GM12878 (cell line): ENCODE measurements around the gene PSMC3IP. TPM values are rescaled to one million over a fixed set of nuclear protein-coding genes. Genes with fewer than 3 reads are reported as not detected.

ENCODE experiments used
- CHD2 ChIP-seq: IDR thresholded peaks from 2 replicates; pipeline ENCODE4 v1.6.1; 2011; ENCODE audit warnings: low read depth, low read length, improper control_type of control experiment, borderline replicate concordance
- CHD4 ChIP-seq: fragments of 200-600 bp; sonication (generic); IDR thresholded peaks from 2 replicates; pipeline ENCODE4 v1.6.1; 2016; ENCODE audit warnings: mild to moderate bottlenecking
- E2F4 ChIP-seq: IDR thresholded peaks from 2 replicates; pipeline ENCODE4 v1.6.1; 2012; ENCODE audit warnings: low read depth, low read length, improper control_type of control experiment
- IKZF2 ChIP-seq, 2 experiments: fragments of 450-650 bp; IDR thresholded peaks; 2 replicates each; pipeline ENCODE4 v1.6.1; 2017; ENCODE audit warnings: mild to moderate bottlenecking in 2 of 2, moderate library complexity in 2 of 2
- PAX8 ChIP-seq: fragments of 450-650 bp; IDR thresholded peaks from 2 replicates; pipeline ENCODE4 v1.6.1; 2017; ENCODE audit warnings: mild to moderate bottlenecking, moderate library complexity
- POLR2A ChIP-seq: IDR thresholded peaks from 2 replicates; pipeline ENCODE4 v1.6.1; 2011; ENCODE audit warnings: low read depth, mild to moderate bottlenecking, low read length
- RAD21 ChIP-seq: IDR thresholded peaks from 2 replicates; pipeline ENCODE4 v1.6.1; 2011; ENCODE audit warnings: mild to moderate bottlenecking, low read depth, low read length, moderate library complexity; ENCODE audit not compliant: insufficient read depth
- TARDBP ChIP-seq: IDR thresholded peaks from 2 replicates; pipeline ENCODE4 v1.6.1; 2016; ENCODE audit warnings: borderline replicate concordance
- TCF12 ChIP-seq: IDR thresholded peaks from 2 replicates; pipeline ENCODE4 v1.6.1; 2011; ENCODE audit warnings: low read depth, mild to moderate bottlenecking, low read length
- polyA plus RNA-seq, 11 experiments: library from polyadenylated mRNA; depleted of rRNA in 4 of 11; unstranded in 6 of 11; stranded (reverse) in 5 of 11; fragments of >200 nt; fragmentation: Nextera tagmentation in 4 of 11; fragmentation: Illumina TruSeq in 1 of 11; extraction: Ambion mirVana in 4 of 11; extraction: Trizol in 1 of 11; gene quantifications; 1 replicate in 1 of 11; 2 replicates in 10 of 11; pipeline versions ENCODE4 v1.2.1 to v1.2.3, GENCODE V29; 2011 to 2016; ENCODE audit warnings: inconsistent platforms in 2 of 11, missing spikeins in 2 of 11, low read depth in 1 of 11
- total RNA-seq, 4 experiments: library from RNA; depleted of rRNA in 3 of 4; stranded (reverse); fragments of >200 nt in 3 of 4; fragmentation: Illumina TruSeq in 1 of 4; extraction: Trizol in 1 of 4; gene quantifications; 2 replicates each; pipeline versions ENCODE4 v1.2.1 to v1.2.3, GENCODE V29; 2013 to 2021
- TF ChIP-seq, protein P1 (sequence below): IDR thresholded peaks from 2 replicates; pipeline ENCODE4 v1.6.1; 2011; ENCODE audit warnings: mild to moderate bottlenecking, low read depth, low read length, moderate library complexity; ENCODE audit not compliant: insufficient replicate concordance
- TF ChIP-seq, protein P2 (sequence below): fragments of 450-650 bp; IDR thresholded peaks from 2 replicates; pipeline ENCODE4 v1.6.1; 2017; ENCODE audit warnings: mild to moderate bottlenecking, moderate library complexity

Gene PSMC3IP
- total and polyA plus RNA-seq, 10 of the 15 experiments (the other 5 are each of a cell fraction or from before 2014, with no cell fraction given): 6.8 to 34.5 (median 17.7) TPM

DNA sequence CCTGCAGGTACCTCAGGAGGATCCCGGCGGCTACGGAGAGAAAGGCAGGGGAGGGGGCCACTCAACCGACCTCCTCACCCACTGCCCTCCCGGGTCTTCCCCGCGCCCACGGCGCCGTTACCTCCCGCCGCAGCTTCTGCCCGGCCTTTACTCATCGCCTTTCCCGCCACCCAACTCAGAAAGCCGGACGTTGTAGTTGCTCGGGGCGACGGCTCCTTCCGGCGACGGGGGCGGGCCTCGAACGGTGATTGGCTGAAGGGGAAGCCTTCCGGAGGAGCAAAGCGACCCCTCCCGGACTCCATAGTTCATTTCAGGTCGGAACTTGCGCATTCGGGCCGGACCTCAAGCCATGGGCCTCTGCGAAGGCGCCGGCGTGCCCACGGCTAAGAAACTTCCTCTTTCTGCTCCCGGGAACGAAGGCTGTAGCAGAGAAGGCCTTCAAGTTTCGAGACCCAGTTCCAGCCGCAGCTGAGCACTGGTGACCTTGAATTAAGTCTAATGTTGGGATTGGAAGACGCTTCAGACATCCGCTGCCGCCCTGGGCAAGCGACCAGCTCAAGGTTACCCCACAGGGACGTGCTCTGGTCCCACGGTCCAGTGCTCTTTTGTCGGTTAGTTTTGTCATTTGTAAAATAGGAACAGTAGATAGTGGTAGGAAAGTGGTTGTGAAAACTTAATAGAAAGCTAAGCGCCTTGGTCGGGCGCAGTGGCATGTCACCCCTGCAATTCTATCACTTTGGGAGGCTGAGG lies at the start of gene PSMC3IP (continued):
- TF ChIP-seq, protein P1, sequence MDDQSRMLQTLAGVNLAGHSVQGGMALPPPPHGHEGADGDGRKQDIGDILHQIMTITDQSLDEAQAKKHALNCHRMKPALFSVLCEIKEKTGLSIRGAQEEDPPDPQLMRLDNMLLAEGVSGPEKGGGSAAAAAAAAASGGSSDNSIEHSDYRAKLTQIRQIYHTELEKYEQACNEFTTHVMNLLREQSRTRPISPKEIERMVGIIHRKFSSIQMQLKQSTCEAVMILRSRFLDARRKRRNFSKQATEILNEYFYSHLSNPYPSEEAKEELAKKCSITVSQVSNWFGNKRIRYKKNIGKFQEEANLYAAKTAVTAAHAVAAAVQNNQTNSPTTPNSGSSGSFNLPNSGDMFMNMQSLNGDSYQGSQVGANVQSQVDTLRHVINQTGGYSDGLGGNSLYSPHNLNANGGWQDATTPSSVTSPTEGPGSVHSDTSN: no peak
- TF ChIP-seq CHD4 (no peak), E2F4 (peak; percentile 95), PAX8 (no peak), TCF12 (no peak; the same call in 1 of the 2 replicates), CHD2 (peak; percentile 87), TARDBP (no peak), POLR2A (peak; percentile 85), RAD21 (no peak), IKZF2 (IDR thresholded peaks at IDR 0.05) (no peak; a peak in 1 of 4 replicates)
- TF ChIP-seq, protein P2, sequence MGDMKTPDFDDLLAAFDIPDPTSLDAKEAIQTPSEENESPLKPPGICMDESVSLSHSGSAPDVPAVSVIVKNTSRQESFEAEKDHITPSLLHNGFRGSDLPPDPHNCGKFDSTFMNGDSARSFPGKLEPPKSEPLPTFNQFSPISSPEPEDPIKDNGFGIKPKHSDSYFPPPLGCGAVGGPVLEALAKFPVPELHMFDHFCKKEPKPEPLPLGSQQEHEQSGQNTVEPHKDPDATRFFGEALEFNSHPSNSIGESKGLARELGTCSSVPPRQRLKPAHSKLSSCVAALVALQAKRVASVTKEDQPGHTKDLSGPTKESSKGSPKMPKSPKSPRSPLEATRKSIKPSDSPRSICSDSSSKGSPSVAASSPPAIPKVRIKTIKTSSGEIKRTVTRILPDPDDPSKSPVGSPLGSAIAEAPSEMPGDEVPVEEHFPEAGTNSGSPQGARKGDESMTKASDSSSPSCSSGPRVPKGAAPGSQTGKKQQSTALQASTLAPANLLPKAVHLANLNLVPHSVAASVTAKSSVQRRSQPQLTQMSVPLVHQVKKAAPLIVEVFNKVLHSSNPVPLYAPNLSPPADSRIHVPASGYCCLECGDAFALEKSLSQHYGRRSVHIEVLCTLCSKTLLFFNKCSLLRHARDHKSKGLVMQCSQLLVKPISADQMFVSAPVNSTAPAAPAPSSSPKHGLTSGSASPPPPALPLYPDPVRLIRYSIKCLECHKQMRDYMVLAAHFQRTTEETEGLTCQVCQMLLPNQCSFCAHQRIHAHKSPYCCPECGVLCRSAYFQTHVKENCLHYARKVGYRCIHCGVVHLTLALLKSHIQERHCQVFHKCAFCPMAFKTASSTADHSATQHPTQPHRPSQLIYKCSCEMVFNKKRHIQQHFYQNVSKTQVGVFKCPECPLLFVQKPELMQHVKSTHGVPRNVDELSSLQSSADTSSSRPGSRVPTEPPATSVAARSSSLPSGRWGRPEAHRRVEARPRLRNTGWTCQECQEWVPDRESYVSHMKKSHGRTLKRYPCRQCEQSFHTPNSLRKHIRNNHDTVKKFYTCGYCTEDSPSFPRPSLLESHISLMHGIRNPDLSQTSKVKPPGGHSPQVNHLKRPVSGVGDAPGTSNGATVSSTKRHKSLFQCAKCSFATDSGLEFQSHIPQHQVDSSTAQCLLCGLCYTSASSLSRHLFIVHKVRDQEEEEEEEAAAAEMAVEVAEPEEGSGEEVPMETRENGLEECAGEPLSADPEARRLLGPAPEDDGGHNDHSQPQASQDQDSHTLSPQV: no peak
